ENCODE measurements around the gene KIAA1328.

KIAA1328 gene

GRCh38 chr18:37231251-37231650, 402.3 kb downstream of the KIAA1328 start:
- TF ChIP-seq JUND (IDR thresholded peaks at IDR 0.05; ENCODE audit: low read depth): no peak
- no peak for DNase-seq (ENCODE audit: low read depth in 1 of 2, low spot score in 1 of 2)
- in situ Hi-C loops (cut with HindIII; ENCODE audit: low pct_unique_long_range_greater_than_20kb, low sequenced_read_pairs): no loop called here

GRCh38 chr18:37235583-37235982, 406.7 kb downstream of the KIAA1328 start:
- no peak for TF ChIP-seq JUND (IDR thresholded peaks at IDR 0.05; ENCODE audit: low read depth)
- in situ Hi-C loops (cut with HindIII; ENCODE audit: low pct_unique_long_range_greater_than_20kb, low sequenced_read_pairs): no loop called here
- no peak for DNase-seq (ENCODE audit: low read depth in 1 of 2, low spot score in 1 of 2)

GRCh38 chr18:37238282-37239108, 409.6 kb downstream of the KIAA1328 start:
- TF ChIP-seq JUND (IDR thresholded peaks at IDR 0.05; ENCODE audit: low read depth): no peak
- in situ Hi-C loops (cut with HindIII; ENCODE audit: low pct_unique_long_range_greater_than_20kb, low sequenced_read_pairs): no loop called here
- no peak for DNase-seq (ENCODE audit: low read depth in 1 of 2, low spot score in 1 of 2)

GRCh38 chr18:37242091-37242490, 413.2 kb downstream of the KIAA1328 start:
- no peak for TF ChIP-seq JUND (IDR thresholded peaks at IDR 0.05; ENCODE audit: low read depth)
- in situ Hi-C loops (cut with HindIII; ENCODE audit: low pct_unique_long_range_greater_than_20kb, low sequenced_read_pairs): no loop called here
- no peak for DNase-seq (ENCODE audit: low read depth in 1 of 2, low spot score in 1 of 2)

DNA sequence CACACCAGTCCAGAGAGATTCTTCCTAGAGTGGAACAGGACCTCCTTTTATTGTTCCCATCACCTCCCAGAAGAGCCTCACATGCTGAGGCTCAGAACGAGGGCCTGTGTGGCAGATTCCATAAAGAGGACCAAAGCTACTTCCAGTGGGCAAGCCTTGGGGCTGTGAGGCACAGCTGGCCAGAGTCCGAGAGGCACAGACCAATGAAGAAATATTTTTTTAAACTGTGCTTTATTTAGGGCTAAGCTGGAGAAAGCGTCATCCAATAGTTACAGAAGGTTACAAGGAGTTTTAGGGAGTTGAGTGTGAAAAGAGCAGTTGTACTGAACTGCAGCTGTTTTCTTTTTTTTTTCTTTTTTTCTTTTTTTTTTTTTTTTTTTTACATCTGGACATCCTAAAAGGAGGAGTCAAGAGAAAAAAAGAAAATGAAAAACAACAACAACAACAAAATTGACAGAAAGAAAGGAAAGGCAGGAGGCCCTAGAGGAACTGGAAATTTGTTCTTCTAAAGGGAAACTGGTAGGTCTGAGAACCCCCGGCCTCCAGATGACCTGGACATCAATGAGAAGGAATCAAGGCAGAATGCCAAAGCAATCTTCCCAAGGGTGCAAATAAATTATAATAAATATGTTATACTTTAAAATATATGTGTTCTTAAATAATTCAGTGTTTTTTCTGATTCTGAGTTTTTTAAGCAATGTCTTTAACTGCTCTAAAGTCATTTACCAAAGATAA, 414.1 kb downstream of the KIAA1328 start:
- no peak for TF ChIP-seq JUND (IDR thresholded peaks at IDR 0.05; ENCODE audit: low read depth)
- no peak for DNase-seq (ENCODE audit: low read depth in 1 of 2, low spot score in 1 of 2)
- in situ Hi-C loops (cut with HindIII; ENCODE audit: low pct_unique_long_range_greater_than_20kb, low sequenced_read_pairs): no loop called here

GRCh38 chr18:37243741-37244140, 414.8 kb downstream of the KIAA1328 start:
- in situ Hi-C loops (cut with HindIII; ENCODE audit: low pct_unique_long_range_greater_than_20kb, low sequenced_read_pairs): no loop called here
- no peak for DNase-seq (ENCODE audit: low read depth in 1 of 2, low spot score in 1 of 2)
- TF ChIP-seq JUND (IDR thresholded peaks at IDR 0.05; ENCODE audit: low read depth): no peak

- in situ Hi-C loops (cut with HindIII; ENCODE audit: low pct_unique_long_range_greater_than_20kb, low sequenced_read_pairs): no loop called here
- no peak for TF ChIP-seq JUND (IDR thresholded peaks at IDR 0.05; ENCODE audit: low read depth)
- DNase-seq (ENCODE audit: low read depth in 1 of 2, low spot score in 1 of 2): no peak
These were observed 415.7 kb downstream of the KIAA1328 start for GRCh38 chr18:37244618-37245017.

- no peak for TF ChIP-seq JUND (IDR thresholded peaks at IDR 0.05; ENCODE audit: low read depth)
- in situ Hi-C loops (cut with HindIII; ENCODE audit: low pct_unique_long_range_greater_than_20kb, low sequenced_read_pairs): no loop called here
- DNase-seq (ENCODE audit: low read depth in 1 of 2, low spot score in 1 of 2): no peak
These were observed 417.9 kb downstream of the KIAA1328 start for GRCh38 chr18:37246779-37247340.

GRCh38 chr18:37247497-37248161, 418.7 kb downstream of the KIAA1328 start:
- no peak for TF ChIP-seq JUND (IDR thresholded peaks at IDR 0.05; ENCODE audit: low read depth)
- in situ Hi-C loops (cut with HindIII; ENCODE audit: low pct_unique_long_range_greater_than_20kb, low sequenced_read_pairs): no loop called here

GRCh38 chr18:37248281-37248680, 419.4 kb downstream of the KIAA1328 start:
- no peak for DNase-seq (ENCODE audit: low read depth in 1 of 2, low spot score in 1 of 2)
- in situ Hi-C loops (cut with HindIII; ENCODE audit: low pct_unique_long_range_greater_than_20kb, low sequenced_read_pairs): no loop called here
- TF ChIP-seq JUND (IDR thresholded peaks at IDR 0.05; ENCODE audit: low read depth): no peak

More at GRCh38 chr18:37247497-37248161, 418.7 kb downstream of the KIAA1328 start:
- no peak for DNase-seq (ENCODE audit: low read depth in 1 of 2, low spot score in 1 of 2)

GRCh38 chr18:37249171-37249886, 420.4 kb downstream of the KIAA1328 start:
- in situ Hi-C loops (cut with HindIII; ENCODE audit: low pct_unique_long_range_greater_than_20kb, low sequenced_read_pairs): no loop called here
- no peak for DNase-seq (ENCODE audit: low read depth in 1 of 2, low spot score in 1 of 2)
- TF ChIP-seq JUND (IDR thresholded peaks at IDR 0.05; ENCODE audit: low read depth): no peak
